Measurements from ENCODE around the gene NANOGP8.
"Not testable (repeated sequence)": the region's sequence is repeated elsewhere in the genome, so short reads cannot be mapped to it uniquely, and the experiment has no call there.

- not testable (repeated sequence) for TF ChIP-seq POLR2AphosphoS5, CTCF, POLR2A, EP300 (IDR thresholded peaks at IDR 0.05)
These were observed at the start of gene NANOGP8 for GRCh38 chr15:35085176-35085919.
